HCEC 1CT (cell line): ENCODE results near the gene HPCA.

Experiments used
- DNase-seq: peaks from one replicate; pipeline ENCODE4 v3.0.0-alpha.2; 2017

HPCA gene

DNA sequence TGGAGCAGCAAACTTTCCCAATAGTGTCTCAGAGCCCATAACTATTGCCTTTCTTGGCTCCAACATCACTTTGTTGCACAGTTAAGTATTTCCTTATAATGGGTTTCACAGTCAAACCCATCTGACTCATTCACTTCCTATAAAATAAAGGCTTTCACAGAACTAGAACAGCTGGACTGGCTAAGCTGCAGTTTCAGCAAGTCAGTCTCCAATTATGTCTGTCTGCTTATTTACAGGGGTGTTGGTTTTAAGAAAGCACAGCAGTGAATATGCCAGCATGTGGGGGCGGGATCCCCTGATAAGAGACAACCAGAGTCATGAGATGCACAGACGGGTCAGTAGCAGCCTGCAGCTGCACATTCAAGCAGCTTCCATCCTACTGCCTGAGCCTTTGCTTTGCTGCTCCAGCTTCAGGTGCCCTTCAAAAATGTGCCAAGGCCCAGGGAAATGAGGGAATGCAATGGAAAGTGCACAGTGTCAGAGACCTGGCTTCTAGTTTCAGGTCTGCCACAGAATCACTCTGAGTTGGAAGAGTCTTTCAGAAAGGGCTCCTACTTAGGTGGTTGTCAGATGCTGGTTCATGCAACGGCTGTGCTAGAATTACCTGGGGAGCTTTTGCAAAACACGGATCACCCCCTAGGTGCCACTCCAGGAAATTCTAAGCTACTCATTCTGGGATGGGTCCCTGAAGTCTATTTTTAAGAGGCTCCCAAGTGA lies 53.5 kb downstream of the HPCA start:
- peak; percentile 90 for DNase-seq

- no peak for DNase-seq
Measured at GRCh38 chr1:32944180-32944579, 57.9 kb downstream of the HPCA start.
